ENCODE data around the gene SIT1. TPM values are rescaled to one million over a fixed set of nuclear protein-coding genes. Genes with fewer than 3 reads are reported as not detected.

The SIT1 gene
- total RNA-seq, 2 donors from 2014 or later: 0.18 to 0.68 TPM

DNA sequence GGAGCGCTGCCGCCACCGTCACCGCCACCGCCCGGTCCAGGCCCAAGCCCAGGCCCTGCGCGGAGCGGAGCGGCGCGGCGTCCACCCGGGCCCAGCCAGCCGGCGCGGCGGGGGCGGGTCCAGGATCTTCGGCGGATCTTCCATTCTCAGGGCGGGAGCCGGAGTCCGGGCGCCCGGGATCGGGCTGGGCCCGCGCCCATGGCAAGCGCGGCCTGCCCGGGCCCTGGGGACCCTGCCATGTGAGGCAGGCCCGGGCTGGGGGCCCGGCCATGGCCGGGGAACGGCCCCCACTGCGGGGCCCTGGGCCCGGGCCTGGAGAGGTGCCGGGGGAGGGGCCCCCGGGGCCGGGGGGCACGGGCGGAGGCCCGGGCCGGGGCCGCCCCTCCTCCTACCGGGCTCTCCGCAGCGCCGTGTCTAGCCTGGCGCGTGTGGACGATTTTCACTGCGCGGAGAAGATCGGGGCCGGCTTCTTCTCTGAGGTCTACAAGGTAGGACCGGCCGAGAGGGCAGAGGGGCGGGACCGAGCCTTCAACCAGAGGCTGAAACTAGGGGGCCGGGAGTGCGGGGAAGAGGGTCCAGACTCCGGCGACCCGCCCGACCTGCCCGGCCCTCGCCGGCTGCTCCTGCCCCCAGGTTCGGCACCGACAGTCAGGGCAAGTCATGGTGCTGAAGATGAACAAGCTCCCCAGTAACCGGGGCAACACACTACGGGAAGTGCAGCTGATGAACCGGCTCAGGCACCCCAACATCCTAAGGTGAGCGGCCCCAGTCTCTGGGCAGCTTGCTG is 45.2 kb downstream of the SIT1 start:
- peak overlapping the region; percentile 79 to 82 for H3K4me3 ChIP-seq
- TF ChIP-seq, protein P1, sequence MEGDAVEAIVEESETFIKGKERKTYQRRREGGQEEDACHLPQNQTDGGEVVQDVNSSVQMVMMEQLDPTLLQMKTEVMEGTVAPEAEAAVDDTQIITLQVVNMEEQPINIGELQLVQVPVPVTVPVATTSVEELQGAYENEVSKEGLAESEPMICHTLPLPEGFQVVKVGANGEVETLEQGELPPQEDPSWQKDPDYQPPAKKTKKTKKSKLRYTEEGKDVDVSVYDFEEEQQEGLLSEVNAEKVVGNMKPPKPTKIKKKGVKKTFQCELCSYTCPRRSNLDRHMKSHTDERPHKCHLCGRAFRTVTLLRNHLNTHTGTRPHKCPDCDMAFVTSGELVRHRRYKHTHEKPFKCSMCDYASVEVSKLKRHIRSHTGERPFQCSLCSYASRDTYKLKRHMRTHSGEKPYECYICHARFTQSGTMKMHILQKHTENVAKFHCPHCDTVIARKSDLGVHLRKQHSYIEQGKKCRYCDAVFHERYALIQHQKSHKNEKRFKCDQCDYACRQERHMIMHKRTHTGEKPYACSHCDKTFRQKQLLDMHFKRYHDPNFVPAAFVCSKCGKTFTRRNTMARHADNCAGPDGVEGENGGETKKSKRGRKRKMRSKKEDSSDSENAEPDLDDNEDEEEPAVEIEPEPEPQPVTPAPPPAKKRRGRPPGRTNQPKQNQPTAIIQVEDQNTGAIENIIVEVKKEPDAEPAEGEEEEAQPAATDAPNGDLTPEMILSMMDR (IDR thresholded peaks at IDR 0.05): no peak
- TF ChIP-seq POLR2AphosphoS5 (IDR thresholded peaks at IDR 0.05) (no peak), POLR2A (IDR thresholded peaks at IDR 0.05) (no peak)
- peaks cover 2 to 5% of the 10 kb centered on the region in 2 donors for H3K36me3 ChIP-seq
- peak overlapping the region; percentile 94 for H3K27ac ChIP-seq
- H3K27me3 ChIP-seq (replicated peaks; ENCODE audit: insufficient read depth): no peaks in the 10 kb centered on the region
- H3K9me3 ChIP-seq: no peaks in the 10 kb centered on the region
- DNase-seq (ENCODE audit: low spot score): no peak
- intact Hi-C loops (cut with DNase I): loop anchor here (2.0 to 10.0 kb wide), 4 partner anchors 42 to 491 kb away; partner anchors contain the start of genes ATOSB and RUSC2
- WGBS: under 1% methylated on average over 45 of the region's 76 CpGs
- peaks cover 13% of the 10 kb centered on the region for H3K4me1 ChIP-seq (replicated peaks)

DNA sequence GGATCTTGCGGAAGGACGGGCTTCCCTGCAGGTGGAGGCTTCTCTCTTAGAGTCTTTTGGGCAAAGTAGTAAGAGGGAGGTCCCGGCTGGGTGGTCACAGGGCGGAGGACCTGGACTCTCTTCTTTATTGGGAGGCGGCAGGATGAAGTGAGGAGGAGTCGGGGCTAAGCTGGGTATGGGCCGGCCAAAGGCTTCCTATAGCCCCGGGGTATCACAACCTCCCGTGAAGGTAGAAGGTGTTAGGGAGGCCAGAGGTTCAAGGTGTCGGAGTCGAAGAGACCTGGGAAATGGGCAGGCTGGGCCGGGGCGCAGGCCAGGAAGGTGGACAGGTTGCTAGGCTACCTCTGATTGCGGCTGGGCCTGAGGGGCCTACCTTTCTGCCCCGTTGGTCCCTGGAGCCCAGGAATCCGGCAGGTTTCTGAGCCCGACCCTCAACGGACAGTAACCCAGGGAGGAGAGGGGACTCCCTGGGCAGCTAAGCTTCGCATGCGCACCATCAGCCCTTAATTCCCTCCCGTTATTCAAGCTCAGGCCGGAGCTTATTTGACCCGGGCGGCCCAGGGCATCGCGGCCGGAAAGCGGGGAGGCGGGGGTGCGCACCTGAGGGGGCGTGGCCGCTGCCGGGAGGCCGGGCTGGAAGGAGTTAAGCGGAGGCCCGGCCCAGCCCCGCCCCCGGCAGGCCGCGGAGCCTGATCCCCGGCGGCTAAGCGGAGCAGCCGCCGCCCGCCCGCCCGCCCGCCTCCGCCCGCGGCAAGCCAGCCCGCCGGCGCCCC is 46.0 kb downstream of the SIT1 start, which contains the start of gene TESK1:
TSS of gene TESK1 (plus strand) at position 685 of the 773 bp plus-strand sequence. CDS start 358 bp downstream, outside the sequence.
- TF ChIP-seq POLR2AphosphoS5 (IDR thresholded peaks at IDR 0.05): peak; percentile 12
- TF ChIP-seq, protein P1 (IDR thresholded peaks at IDR 0.05): no peak
- intact Hi-C loops (cut with DNase I): loop anchor here (2.0 to 10.0 kb wide), 4 partner anchors 43 to 490 kb away; partner anchors contain the start of genes ATOSB and RUSC2

DNA sequence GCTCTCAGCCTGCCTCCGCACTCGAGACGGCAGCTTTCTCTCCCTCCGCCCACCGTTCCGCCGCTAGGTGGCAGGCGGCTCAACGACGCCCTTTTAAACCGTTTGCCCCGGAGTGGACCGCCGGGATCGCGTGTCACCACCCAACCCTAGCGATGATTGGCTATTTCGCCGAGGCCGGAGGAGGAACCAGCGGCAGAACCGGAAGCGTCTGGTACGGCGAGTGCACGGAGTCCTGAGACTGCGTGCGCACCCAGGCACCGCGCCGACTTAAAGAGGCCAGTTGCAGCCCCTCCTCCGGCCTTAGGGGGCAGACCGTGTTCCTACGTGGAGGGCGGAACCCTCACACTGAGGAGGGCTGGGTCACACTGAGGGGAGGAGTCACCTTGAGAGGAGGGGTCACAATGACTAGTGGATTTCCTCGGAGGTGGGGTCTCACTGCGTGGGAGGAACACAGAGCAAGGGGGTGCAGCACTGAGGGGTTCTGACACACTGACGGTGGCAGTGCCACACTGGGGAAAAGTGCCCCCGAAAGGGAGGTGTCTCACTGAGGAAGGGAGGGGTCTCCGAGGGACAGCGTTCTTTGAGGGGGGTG is 46.6 kb downstream of the SIT1 start:
- WGBS: 0% methylated on average over 33 of the region's 41 CpGs
- TF ChIP-seq POLR2A (IDR thresholded peaks at IDR 0.05) (peak; percentile 90), POLR2AphosphoS5 (IDR thresholded peaks at IDR 0.05) (peak; percentile 99)
- TF ChIP-seq, protein P1 (IDR thresholded peaks at IDR 0.05): peak; percentile 90 to 99 (median 99)
- peaks cover 1 to 5% of the 10 kb centered on the region in 2 donors for H3K36me3 ChIP-seq
- H3K27me3 ChIP-seq (replicated peaks; ENCODE audit: insufficient read depth): no peaks in the 10 kb centered on the region
- H3K4me1 ChIP-seq (replicated peaks): peaks cover 13% of the 10 kb centered on the region
- intact Hi-C loops (cut with DNase I): loop anchor here (2.0 to 10.0 kb wide), 3 partner anchors 91 to 489 kb away; partner anchors contain the start of genes ATOSB and RUSC2
- no peaks in the 10 kb centered on the region for H3K9me3 ChIP-seq
- H3K4me3 ChIP-seq: peak overlapping the region; percentile 79 to 82
- DNase-seq (ENCODE audit: low spot score): peak; percentile 100
- peak overlapping the region; percentile 94 for H3K27ac ChIP-seq

More for the DNA sequence above, 46.0 kb downstream of the SIT1 start, which contains the start of gene TESK1:
- peak; percentile 67 for DNase-seq (ENCODE audit: low spot score)
- H3K27me3 ChIP-seq (replicated peaks; ENCODE audit: insufficient read depth): no peaks in the 10 kb centered on the region
- peak within 1 kb of the TSS; percentile 94 for H3K27ac ChIP-seq
- WGBS: under 1% methylated on average over 26 of the region's 55 CpGs
- H3K9me3 ChIP-seq: no peaks in the 10 kb centered on the region
- H3K36me3 ChIP-seq: peaks cover 2 to 5% of the 10 kb centered on the region in 2 donors
- H3K4me3 ChIP-seq: peak within 1 kb of the TSS; percentile 79 to 82
- H3K4me1 ChIP-seq (replicated peaks): peaks cover 13% of the 10 kb centered on the region

DNA sequence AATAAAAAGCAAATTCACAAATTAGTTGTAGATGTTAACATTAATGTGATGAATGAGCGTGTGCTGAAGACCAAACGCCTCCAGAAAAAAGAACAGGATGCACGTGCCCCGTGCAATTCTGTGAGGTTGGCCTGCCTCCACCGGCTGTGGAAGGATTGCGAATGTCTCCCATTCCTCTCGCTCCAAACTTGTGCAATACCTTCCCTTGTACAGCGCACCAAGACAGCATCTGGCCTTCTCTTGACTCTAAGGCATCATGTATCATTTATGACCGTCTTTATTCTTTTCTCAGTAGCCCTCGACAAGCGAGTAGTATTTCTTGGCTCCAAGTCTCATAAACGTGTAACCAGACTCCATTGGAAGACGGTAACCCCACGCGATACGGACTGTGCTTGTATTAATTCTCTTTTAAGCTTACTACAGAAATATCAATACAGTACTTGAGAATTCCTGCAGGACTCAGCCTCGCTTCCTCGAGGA is 47.2 kb downstream of the SIT1 start:
- Histone ChIP-seq H3K4me1 (replicated peaks) (peaks cover 13% of the 10 kb centered on the region), H3K36me3 (peaks cover 0 to 5% of the 10 kb centered on the region in 2 donors), H3K9me3 (no peaks in the 10 kb centered on the region), H3K4me3 (peak overlapping the region; percentile 19 to 29), H3K27ac (peak overlapping the region; percentile 94), H3K27me3 (replicated peaks; ENCODE audit: insufficient read depth) (no peaks in the 10 kb centered on the region)
- TF ChIP-seq, protein P1 (IDR thresholded peaks at IDR 0.05): no peak
- TF ChIP-seq POLR2A (IDR thresholded peaks at IDR 0.05): no peak
- no peak for TF ChIP-seq POLR2AphosphoS5 (IDR thresholded peaks at IDR 0.05)
- DNase-seq (ENCODE audit: low spot score): peak; percentile 51
- intact Hi-C loops (cut with DNase I): loop anchor here (10.0 kb wide), 2 partner anchors 91 to 489 kb away; partner anchors contain the start of gene ATOSB
- whole genome bisulfite sequencing: 1% methylated on average over 18 of the region's 18 CpGs

Data from prostate gland (tissue), 2 donors.